Heart right ventricle (tissue), 16 donors: ENCODE data around the gene DNAH17. TPM values are rescaled to one million over a fixed set of nuclear protein-coding genes. Genes with fewer than 3 reads are reported as not detected.

Source experiments
- ATAC-seq, 8 donors: fragments of 200-7000 bp; cut with Tn5 transposase; one replicate each; pipeline ENCODE4 v1.9.1; 2020; ENCODE audit warnings: mild to moderate bottlenecking in 8 of 8, moderate library complexity in 8 of 8, moderate number of reproducible peaks in 1 of 8
- DNase-seq, 2 donors: peaks; one replicate each; pipeline ENCODE4 v3.0.0-alpha.2; 2020
- H3K27ac ChIP-seq, 10 donors: fragments of 200-600 bp; sonication (generic) in 2 of 10; one replicate each; pipeline versions ENCODE4 v1.5.0 to v1.8.0; 2020 to 2022; ENCODE audit warnings: mild to moderate bottlenecking in 3 of 10
- H3K27me3 ChIP-seq, 7 donors: fragments of 200-600 bp; one replicate each; pipeline ENCODE4 v1.8.0; 2021 to 2022; ENCODE audit warnings: mild to moderate bottlenecking in 2 of 7
- H3K36me3 ChIP-seq, 9 donors: fragments of 200-600 bp; sonication (generic) in 1 of 9; one replicate each; pipeline versions ENCODE4 v1.5.0 to v1.8.0; 2020 to 2022; ENCODE audit warnings: mild to moderate bottlenecking in 2 of 9
- H3K4me1 ChIP-seq, 9 donors: fragments of 200-600 bp; sonication (generic) in 1 of 9; one replicate each; pipeline versions ENCODE4 v1.5.0 to v1.8.0; 2020 to 2022; ENCODE audit warnings: mild to moderate bottlenecking in 4 of 9
- H3K4me3 ChIP-seq, 10 donors: fragments of 200-600 bp; sonication (generic) in 2 of 10; one replicate each; pipeline versions ENCODE4 v1.5.0 to v1.8.0; 2020 to 2022; ENCODE audit warnings: mild to moderate bottlenecking in 7 of 10, moderate library complexity in 2 of 10
- H3K9me3 ChIP-seq, 11 donors: fragments of 200-600 bp in 10 of 11; sonication (generic) in 2 of 11; one replicate each; pipeline versions ENCODE4 v1.5.0 to v1.8.0; 2013 to 2022; ENCODE audit warnings: mild to moderate bottlenecking in 2 of 11, control low read depth in 1 of 11, moderate library complexity in 1 of 11
- WGBS, 2 donors: extraction: QIAGEN DNeasy Blood & Tissue Kit; methylation state at CpG; one replicate each; pipeline ENCODE4 v1.1.7; 2013; ENCODE audit warnings: inconsistent platforms in 1 of 2; 5-methylcytosine and 5-hydroxymethylcytosine counted together
- intact Hi-C, 10 donors: fragments of 100-400 bp; cut with DNase I; formaldehyde crosslinking; loops; one replicate each; pipeline versions ENCODE4 v1.11.1 to v1.14.2; 2022
- polyA plus RNA-seq, 2 donors: library from polyadenylated mRNA; stranded (reverse); fragments of 200-250 nt; gene quantifications; one replicate each; pipeline ENCODE4 v1.2.3, GENCODE V29; 2013
- total RNA-seq, 10 donors: library from RNA; stranded (reverse); fragmentation: NEBNext Ultra II Directional in 3 of 10; extraction: Animal tissue kit (Norgen Biotek cat#: 25700) in 3 of 10; gene quantifications; one replicate each; pipeline versions ENCODE4 v1.2.1 to v1.2.4, GENCODE V29; 2021 to 2023
- TF ChIP-seq, protein P1 (sequence below), 9 donors: fragments of 200-600 bp; sonication (generic) in 2 of 9; IDR thresholded peaks; one replicate each; pipeline versions ENCODE4 v1.5.0 to v1.8.0; 2021 to 2022; ENCODE audit warnings: antibody characterized with exemption in 9 of 9, mild to moderate bottlenecking in 5 of 9, moderate library complexity in 1 of 9
- donor health status: Arrhythmogenic right ventricular cardiomyopathy.
- donor health status: ischemic (EF 13 %, LVEDD 7.1; RV severe dilation, severe dysfunction).
- donor health status: healthy with polysubstance abuse.
- donor health status: DM: no; HTN: yes; CAD: no.
- donor health status: DM: no; HTN: no; CAD: no.
- donor health status: ischemic (EF 25% LVEDD 6.9; RV normal size, moderate dysfunction).
- donor health status: ischemic (EF 25% LVEDD 5.7; RV mildly dilated, moderate dysfunction).
- donor health status: healthy.
- donor health status: DM: yes; HTN: yes; CAD: no.
- donor health status: Ischemic cardiomyopathy.
- donor health status: ischemic (EF 35%, LVEDD 5.7; RV mildly dilated, moderate dysfunction).
- donor health status: nonischemic (EF 11% LVEDD 7.7; RV severe dilation, severe dysfunction).
- donor health status: DM: yes; HTN: yes; CAD: no.
- donor health status: PGD.
- donor health status: ischemic (EF 29% LVEDD 5.4; RV normal size, mild dysfunction).
- donor health status: nonischemic (EF 23%, LVEDD 6.1; RV moderate dilation, normal function).

Gene DNAH17
- total and polyA plus RNA-seq, 12 donors, result 0.05 to 0.30 (median 0.09) TPM; not detected in 4

DNA sequence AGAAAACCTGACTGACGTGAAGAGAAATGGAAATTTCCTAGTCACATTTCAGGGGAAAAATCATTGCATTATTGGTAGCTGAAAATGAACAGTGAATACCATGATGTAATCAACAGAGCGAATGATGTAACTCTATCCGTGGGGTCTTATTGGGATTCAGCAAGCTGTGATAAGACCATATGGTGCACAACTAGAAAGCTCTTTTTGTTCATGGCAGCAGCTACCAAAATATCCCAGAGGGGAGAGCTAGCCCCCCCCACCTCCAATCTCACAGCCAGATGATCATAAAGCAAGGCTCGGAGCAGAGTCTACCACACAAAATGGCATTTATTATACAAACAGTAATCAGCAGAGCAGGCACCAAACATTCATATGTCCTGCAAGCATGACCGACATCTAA lies 22.2 kb upstream of the DNAH17 start:
- no peaks in the 10 kb centered on the region for H3K36me3 ChIP-seq
- TF ChIP-seq, protein P1, sequence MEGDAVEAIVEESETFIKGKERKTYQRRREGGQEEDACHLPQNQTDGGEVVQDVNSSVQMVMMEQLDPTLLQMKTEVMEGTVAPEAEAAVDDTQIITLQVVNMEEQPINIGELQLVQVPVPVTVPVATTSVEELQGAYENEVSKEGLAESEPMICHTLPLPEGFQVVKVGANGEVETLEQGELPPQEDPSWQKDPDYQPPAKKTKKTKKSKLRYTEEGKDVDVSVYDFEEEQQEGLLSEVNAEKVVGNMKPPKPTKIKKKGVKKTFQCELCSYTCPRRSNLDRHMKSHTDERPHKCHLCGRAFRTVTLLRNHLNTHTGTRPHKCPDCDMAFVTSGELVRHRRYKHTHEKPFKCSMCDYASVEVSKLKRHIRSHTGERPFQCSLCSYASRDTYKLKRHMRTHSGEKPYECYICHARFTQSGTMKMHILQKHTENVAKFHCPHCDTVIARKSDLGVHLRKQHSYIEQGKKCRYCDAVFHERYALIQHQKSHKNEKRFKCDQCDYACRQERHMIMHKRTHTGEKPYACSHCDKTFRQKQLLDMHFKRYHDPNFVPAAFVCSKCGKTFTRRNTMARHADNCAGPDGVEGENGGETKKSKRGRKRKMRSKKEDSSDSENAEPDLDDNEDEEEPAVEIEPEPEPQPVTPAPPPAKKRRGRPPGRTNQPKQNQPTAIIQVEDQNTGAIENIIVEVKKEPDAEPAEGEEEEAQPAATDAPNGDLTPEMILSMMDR (IDR thresholded peaks at IDR 0.05), result no peak
- 78 to 81% methylated on average over 5 of the region's 5 CpGs for WGBS, 2 donors
- intact Hi-C loops, result no loop called here
- ATAC-seq, result no peak
- H3K9me3 ChIP-seq, result no peaks in the 10 kb centered on the region
- no peak overlapping the region for H3K4me3 ChIP-seq
- peaks cover 0 to 27% (median 7%) of the 10 kb centered on the region in 9 donors for H3K4me1 ChIP-seq
- no peak for DNase-seq
- H3K27ac ChIP-seq, result no peak overlapping the region
- H3K27me3 ChIP-seq, result no peaks in the 10 kb centered on the region

DNA sequence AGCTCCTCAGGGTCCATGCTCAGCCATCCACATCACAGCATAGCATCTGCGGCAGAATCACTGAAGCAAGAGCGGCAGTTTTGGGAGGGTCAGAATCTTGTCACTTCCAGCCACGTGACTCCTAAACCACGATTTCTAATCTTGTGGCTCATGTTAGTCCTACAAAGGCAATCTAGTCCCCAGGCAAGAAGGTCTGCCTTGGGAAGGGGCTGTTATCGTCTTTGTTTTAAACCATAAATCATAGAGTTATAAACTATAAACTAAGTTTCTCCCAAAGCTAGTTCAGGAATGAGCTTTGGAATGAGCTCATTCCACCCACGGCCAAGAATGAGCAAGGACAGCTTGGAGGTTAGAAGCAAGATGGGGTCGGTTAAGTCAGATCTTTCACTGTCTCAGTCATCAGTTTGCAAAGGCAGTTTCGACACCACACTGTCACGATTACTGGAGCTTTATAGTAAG lies 20.8 kb upstream of the DNAH17 start:
- TF ChIP-seq, protein P1 (IDR thresholded peaks at IDR 0.05), result no peak
- no peaks in the 10 kb centered on the region for H3K9me3 ChIP-seq
- H3K4me1 ChIP-seq, result peaks cover 0 to 37% (median 8%) of the 10 kb centered on the region in 9 donors
- 65 to 78% methylated on average over 9 of the region's 9 CpGs for WGBS, 2 donors
- ATAC-seq (no peak), DNase-seq (no peak)
- intact Hi-C loops, result no loop called here
- peak overlapping the region in 1 of 10 donors; percentile 64 for H3K27ac ChIP-seq
- H3K36me3 ChIP-seq, result no peaks in the 10 kb centered on the region
- no peak overlapping the region for H3K4me3 ChIP-seq
- no peaks in the 10 kb centered on the region for H3K27me3 ChIP-seq

DNA sequence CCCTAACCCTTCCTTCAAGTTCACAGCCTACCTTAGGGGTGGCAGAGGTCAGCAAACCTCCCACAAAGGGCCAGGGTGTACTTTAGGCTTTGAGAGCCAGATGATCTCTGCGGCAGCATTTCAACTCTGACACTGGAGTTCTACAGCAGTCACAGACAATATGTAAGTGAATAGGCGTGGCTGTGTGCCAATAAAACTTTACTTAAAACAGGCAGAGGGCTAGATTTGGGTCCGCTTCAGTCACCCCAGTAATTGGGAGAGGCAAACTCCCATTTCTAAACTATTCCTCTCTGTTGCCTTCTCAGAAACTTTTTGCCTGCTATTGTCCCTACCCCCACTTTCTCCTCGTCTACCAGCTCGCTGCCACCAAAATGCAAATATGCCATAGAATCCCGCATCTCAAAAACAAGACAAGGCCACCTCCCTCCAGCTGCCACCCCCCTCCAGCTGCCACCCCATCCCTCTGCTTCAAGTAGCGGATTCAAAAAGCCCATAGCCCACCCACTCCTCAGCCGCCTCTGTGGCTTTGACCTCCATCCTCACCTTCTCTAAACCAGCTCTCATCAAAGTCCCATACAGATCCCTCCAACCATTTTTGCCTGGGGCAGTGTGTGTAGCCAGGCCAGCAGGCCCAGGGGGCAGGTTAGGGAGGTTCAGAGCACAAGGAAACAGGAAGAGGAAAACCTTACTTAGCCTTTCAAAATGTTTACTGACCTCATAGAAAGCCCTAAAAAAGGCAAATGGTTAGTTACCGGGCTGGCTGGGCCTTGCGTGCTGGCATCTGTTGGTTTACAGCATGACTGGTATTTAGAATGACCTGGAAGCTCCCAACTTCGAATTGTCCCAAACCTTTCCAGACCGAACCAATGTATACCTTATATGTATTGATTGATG lies 19.9 kb upstream of the DNAH17 start:
- Histone ChIP-seq H3K27me3 (no peaks in the 10 kb centered on the region), H3K9me3 (no peaks in the 10 kb centered on the region), H3K4me3 (no peak overlapping the region), H3K27ac (peak overlapping the region in 1 of 10 donors; percentile 64), H3K36me3 (no peaks in the 10 kb centered on the region), H3K4me1 (peaks cover 0 to 44% (median 13%) of the 10 kb centered on the region in 9 donors)
- TF ChIP-seq, protein P1 (IDR thresholded peaks at IDR 0.05), result no peak
- ATAC-seq (no peak), DNase-seq (no peak)
- 88 to 93% methylated on average over 12 of the region's 12 CpGs for WGBS, 2 donors
- intact Hi-C loops, result no loop called here

DNA sequence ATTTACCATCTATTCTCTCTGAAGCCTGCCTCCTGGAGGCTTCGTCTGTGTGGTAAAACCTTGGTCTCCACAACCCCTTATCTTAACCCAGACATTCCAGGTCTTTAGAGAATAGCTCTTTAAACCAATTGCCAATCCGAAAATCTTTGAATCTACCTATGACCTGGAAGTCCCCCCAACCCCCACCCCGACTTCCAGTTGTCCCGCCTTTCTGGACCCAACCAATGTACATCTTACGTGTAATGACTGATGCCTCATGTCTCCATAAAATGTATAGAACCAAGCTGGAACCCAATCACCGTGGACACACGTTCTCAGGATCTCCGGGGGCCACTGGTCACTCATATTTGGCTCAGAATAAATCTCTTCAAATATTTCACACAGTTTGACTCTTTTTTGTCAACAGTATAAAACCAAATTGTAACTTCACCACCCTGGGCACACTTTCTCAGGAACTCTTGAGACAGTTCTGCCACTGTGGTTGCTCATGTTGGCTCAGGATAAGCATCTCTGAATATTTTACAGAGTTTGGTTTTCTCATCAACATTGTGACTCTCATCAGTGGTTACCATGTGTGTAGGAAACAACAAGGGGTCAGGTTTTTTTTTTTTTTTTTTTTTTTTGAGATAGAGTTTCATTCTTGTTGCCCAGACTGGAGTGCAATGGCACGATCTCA lies 18.1 kb upstream of the DNAH17 start:
- WGBS, 2 donors, result 93% methylated on average over 9 of the region's 9 CpGs
- DNase-seq, result no peak
- Histone ChIP-seq H3K36me3 (no peaks in the 10 kb centered on the region), H3K4me1 (peaks cover 6 to 61% (median 19%) of the 10 kb centered on the region in 9 donors), H3K27me3 (no peaks in the 10 kb centered on the region), H3K27ac (no peak overlapping the region), H3K4me3 (no peak overlapping the region), H3K9me3 (no peaks in the 10 kb centered on the region)
- ATAC-seq, result no peak
- TF ChIP-seq, protein P1 (IDR thresholded peaks at IDR 0.05), result no peak
- intact Hi-C loops, result no loop called here
